ENCODE measurements around the gene HAUS5. TPM values are rescaled to one million over a fixed set of nuclear protein-coding genes. Genes with fewer than 3 reads are reported as not detected.

The HAUS5 gene
- total RNA-seq, 1 donor from 2014 or later = 5.3 TPM

DNA sequence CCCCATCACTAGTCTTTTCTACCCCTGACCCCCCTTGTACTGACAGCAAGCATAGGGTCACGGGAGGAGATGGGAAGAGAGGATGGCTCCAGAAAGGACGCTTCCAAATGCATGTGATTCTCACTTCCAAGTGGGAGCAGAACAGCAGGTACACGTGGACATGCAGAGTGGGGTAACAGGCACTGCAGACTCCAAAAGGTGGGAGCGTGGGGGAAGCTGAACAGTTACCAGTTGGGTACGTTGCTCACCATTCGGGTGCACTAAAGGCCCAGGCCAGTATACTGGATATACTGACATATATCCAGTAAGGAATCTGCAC is 26.7 kb downstream of the HAUS5 start:
- no peaks in the 10 kb centered on the region for H3K9me3 Mint-ChIP-seq (ENCODE audit: unreplicated experiment)
- TF ChIP-seq CTCF (IDR thresholded peaks at IDR 0.05; ENCODE audit: insufficient read depth, low read depth, low read length) (no peak), EZH2 (IDR thresholded peaks at IDR 0.05; ENCODE audit: insufficient read depth, low read length) (no peak)
- Histone ChIP-seq H4K20me1 (ENCODE audit: insufficient read depth, low read length) (no peaks in the 10 kb centered on the region), H2AFZ (ENCODE audit: low read depth, low read length) (no peak overlapping the region), H3K4me3 (ENCODE audit: insufficient read depth, low read depth, low read length) (no peak overlapping the region), H3K9me3 (ENCODE audit: insufficient read depth, low read depth, low read length) (no peaks in the 10 kb centered on the region), H3K4me1 (ENCODE audit: insufficient read depth, low read length) (peaks cover 7% of the 10 kb centered on the region), H3K4me2 (ENCODE audit: low read length) (no peak overlapping the region), H3K9ac (ENCODE audit: low read length) (no peak overlapping the region), H3K79me2 (ENCODE audit: insufficient read depth, low read length) (no peaks in the 10 kb centered on the region), H3K27me3 (ENCODE audit: insufficient read depth, low read length) (no peaks in the 10 kb centered on the region), H3K27ac (ENCODE audit: low read depth, low read length) (no peak overlapping the region), H3K36me3 (ENCODE audit: insufficient read depth, low read length) (peaks cover 17% of the 10 kb centered on the region)
- H3K27me3 Mint-ChIP-seq (ENCODE audit: low read depth, unreplicated experiment) = no peaks in the 10 kb centered on the region
- DNase-seq (ENCODE audit: low read depth) = no peak
- H3K36me3 Mint-ChIP-seq (ENCODE audit: low read depth, unreplicated experiment) = peaks cover 11% of the 10 kb centered on the region
- no peak for FAIRE-seq
- no peak overlapping the region for H3K27ac Mint-ChIP-seq (ENCODE audit: unreplicated experiment)
- H3K4me1 Mint-ChIP-seq (ENCODE audit: low read depth, unreplicated experiment) = no peaks in the 10 kb centered on the region
- no peak overlapping the region for H3K4me3 Mint-ChIP-seq (ENCODE audit: unreplicated experiment)

GRCh38 chr19:35639863-35640262 is 27.3 kb downstream of the HAUS5 start:
- Histone ChIP-seq H3K4me3 (ENCODE audit: insufficient read depth, low read depth, low read length) (no peak overlapping the region), H3K27me3 (ENCODE audit: insufficient read depth, low read length) (no peaks in the 10 kb centered on the region), H3K27ac (ENCODE audit: low read depth, low read length) (no peak overlapping the region), H3K79me2 (ENCODE audit: insufficient read depth, low read length) (no peaks in the 10 kb centered on the region), H3K4me2 (ENCODE audit: low read length) (no peak overlapping the region), H2AFZ (ENCODE audit: low read depth, low read length) (no peak overlapping the region), H3K9ac (ENCODE audit: low read length) (no peak overlapping the region), H4K20me1 (ENCODE audit: insufficient read depth, low read length) (no peaks in the 10 kb centered on the region), H3K36me3 (ENCODE audit: insufficient read depth, low read length) (peaks cover 13% of the 10 kb centered on the region), H3K9me3 (ENCODE audit: insufficient read depth, low read depth, low read length) (no peaks in the 10 kb centered on the region), H3K4me1 (ENCODE audit: insufficient read depth, low read length) (peaks cover 10% of the 10 kb centered on the region)
- Mint-ChIP-seq H3K4me3 (ENCODE audit: unreplicated experiment) (no peak overlapping the region), H3K27ac (ENCODE audit: unreplicated experiment) (no peak overlapping the region), H3K27me3 (ENCODE audit: low read depth, unreplicated experiment) (no peaks in the 10 kb centered on the region), H3K9me3 (ENCODE audit: unreplicated experiment) (no peaks in the 10 kb centered on the region), H3K36me3 (ENCODE audit: low read depth, unreplicated experiment) (peaks cover 11% of the 10 kb centered on the region), H3K4me1 (ENCODE audit: low read depth, unreplicated experiment) (no peaks in the 10 kb centered on the region)
- FAIRE-seq (no peak), DNase-seq (ENCODE audit: low read depth) (no peak)
- TF ChIP-seq CTCF (IDR thresholded peaks at IDR 0.05; ENCODE audit: insufficient read depth, low read depth, low read length) = no peak
- no peak for TF ChIP-seq EZH2 (IDR thresholded peaks at IDR 0.05; ENCODE audit: insufficient read depth, low read length)

GRCh38 chr19:35641515-35642151 is 29.1 kb downstream of the HAUS5 start, which contains the start of gene ETV2:
ETV2 (plus strand) TSS chr19:35641745; CDS start chr19:35642461, 716 bp downstream.
- Histone ChIP-seq H3K4me1 (ENCODE audit: insufficient read depth, low read length) (peaks cover 15% of the 10 kb centered on the region), H4K20me1 (ENCODE audit: insufficient read depth, low read length) (no peaks in the 10 kb centered on the region), H3K27ac (ENCODE audit: low read depth, low read length) (no peak within 1 kb of the TSS), H2AFZ (ENCODE audit: low read depth, low read length) (peak within 1 kb of the TSS; percentile 47), H3K27me3 (ENCODE audit: insufficient read depth, low read length) (no peaks in the 10 kb centered on the region), H3K4me3 (ENCODE audit: insufficient read depth, low read depth, low read length) (no peak within 1 kb of the TSS), H3K9me3 (ENCODE audit: insufficient read depth, low read depth, low read length) (no peaks in the 10 kb centered on the region), H3K9ac (ENCODE audit: low read length) (no peak within 1 kb of the TSS), H3K4me2 (ENCODE audit: low read length) (peak within 1 kb of the TSS; percentile 66), H3K36me3 (ENCODE audit: insufficient read depth, low read length) (peaks cover 7% of the 10 kb centered on the region), H3K79me2 (ENCODE audit: insufficient read depth, low read length) (no peaks in the 10 kb centered on the region)
- FAIRE-seq (no peak), DNase-seq (ENCODE audit: low read depth) (no peak)
- peaks cover 2% of the 10 kb centered on the region for H3K4me1 Mint-ChIP-seq (ENCODE audit: low read depth, unreplicated experiment)
- H3K27ac Mint-ChIP-seq (ENCODE audit: unreplicated experiment) = no peak within 1 kb of the TSS
- no peaks in the 10 kb centered on the region for H3K27me3 Mint-ChIP-seq (ENCODE audit: low read depth, unreplicated experiment)
- H3K36me3 Mint-ChIP-seq (ENCODE audit: low read depth, unreplicated experiment) = peaks cover 10% of the 10 kb centered on the region
- H3K4me3 Mint-ChIP-seq (ENCODE audit: unreplicated experiment) = no peak within 1 kb of the TSS
- TF ChIP-seq CTCF (IDR thresholded peaks at IDR 0.05; ENCODE audit: insufficient read depth, low read depth, low read length) (no peak), EZH2 (IDR thresholded peaks at IDR 0.05; ENCODE audit: insufficient read depth, low read length) (no peak)
- no peaks in the 10 kb centered on the region for H3K9me3 Mint-ChIP-seq (ENCODE audit: unreplicated experiment)

Data from astrocyte (in vitro differentiated cells and primary cell).